ENCODE data around the gene CBARP. TPM values are rescaled to one million over a fixed set of nuclear protein-coding genes. Genes with fewer than 3 reads are reported as not detected.

CBARP gene
- total and polyA plus RNA-seq, 2 of the 13 experiments (the other 11 are each of a cell fraction or from before 2014, with no cell fraction given): 1.2 to 1.4 TPM

DNA sequence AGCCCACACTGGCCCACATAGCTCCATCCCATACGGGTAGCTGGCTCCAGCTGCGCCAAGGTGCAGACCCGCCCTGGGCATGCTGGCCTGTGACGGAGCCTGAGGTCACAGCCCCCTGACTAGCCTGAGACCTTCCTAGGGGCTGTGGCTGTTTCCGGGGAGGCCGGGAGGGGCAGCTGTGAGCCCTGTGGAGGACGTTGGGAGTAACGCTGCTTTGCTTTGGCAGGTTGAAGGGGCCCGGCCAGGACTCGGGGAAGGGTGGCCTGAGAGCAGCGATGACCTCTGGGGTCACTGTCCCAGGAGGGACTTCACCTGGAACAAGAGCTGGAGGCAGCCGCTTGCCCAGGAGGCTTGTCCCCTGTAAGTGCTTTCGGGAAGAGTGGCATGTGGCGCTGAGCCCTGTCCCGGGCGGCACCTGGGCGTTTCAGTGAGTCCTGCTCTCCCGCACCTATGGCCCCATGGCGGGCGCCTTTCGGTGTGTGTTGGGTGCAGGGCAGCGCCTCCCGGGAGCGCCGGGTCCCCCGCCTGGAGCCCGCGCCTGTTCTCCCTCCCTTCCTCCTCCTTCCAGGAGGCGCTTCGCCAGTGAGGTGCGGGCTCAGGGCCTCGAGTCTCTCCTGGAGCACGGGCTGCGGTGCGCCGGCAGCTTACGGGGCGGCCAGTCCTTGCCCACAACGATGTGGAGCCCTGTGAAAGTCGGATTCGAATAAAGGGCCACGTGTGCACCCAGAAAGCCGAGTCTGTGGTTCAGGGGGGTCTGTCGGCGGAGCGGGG, 36.5 kb upstream of the CBARP start (continued):
- TF ChIP-seq AGO2 (optimal IDR thresholded peaks at IDR 0.05; ENCODE audit: low read depth, low read length): peak; percentile 87
- no peak for TF ChIP-seq ZNF710 (CRISPR knock-in tag; IDR thresholded peaks at IDR 0.05; ENCODE audit: borderline replicate concordance)
- 0 out of 2 replicates have a peak, but pooled peaks have one; percentile 71 for TF ChIP-seq ZNF75D (CRISPR knock-in tag; IDR thresholded peaks at IDR 0.05; ENCODE audit: borderline replicate concordance)
- 0 out of 2 replicates have a peak, but pooled peaks have one; percentile 3 for TF ChIP-seq RAD21 (CRISPR knock-in tag; IDR thresholded peaks at IDR 0.05)
- TF ChIP-seq, protein P1, sequence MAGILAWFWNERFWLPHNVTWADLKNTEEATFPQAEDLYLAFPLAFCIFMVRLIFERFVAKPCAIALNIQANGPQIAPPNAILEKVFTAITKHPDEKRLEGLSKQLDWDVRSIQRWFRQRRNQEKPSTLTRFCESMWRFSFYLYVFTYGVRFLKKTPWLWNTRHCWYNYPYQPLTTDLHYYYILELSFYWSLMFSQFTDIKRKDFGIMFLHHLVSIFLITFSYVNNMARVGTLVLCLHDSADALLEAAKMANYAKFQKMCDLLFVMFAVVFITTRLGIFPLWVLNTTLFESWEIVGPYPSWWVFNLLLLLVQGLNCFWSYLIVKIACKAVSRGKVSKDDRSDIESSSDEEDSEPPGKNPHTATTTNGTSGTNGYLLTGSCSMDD (CRISPR knock-in tag; IDR thresholded peaks at IDR 0.05): no peak

DNA sequence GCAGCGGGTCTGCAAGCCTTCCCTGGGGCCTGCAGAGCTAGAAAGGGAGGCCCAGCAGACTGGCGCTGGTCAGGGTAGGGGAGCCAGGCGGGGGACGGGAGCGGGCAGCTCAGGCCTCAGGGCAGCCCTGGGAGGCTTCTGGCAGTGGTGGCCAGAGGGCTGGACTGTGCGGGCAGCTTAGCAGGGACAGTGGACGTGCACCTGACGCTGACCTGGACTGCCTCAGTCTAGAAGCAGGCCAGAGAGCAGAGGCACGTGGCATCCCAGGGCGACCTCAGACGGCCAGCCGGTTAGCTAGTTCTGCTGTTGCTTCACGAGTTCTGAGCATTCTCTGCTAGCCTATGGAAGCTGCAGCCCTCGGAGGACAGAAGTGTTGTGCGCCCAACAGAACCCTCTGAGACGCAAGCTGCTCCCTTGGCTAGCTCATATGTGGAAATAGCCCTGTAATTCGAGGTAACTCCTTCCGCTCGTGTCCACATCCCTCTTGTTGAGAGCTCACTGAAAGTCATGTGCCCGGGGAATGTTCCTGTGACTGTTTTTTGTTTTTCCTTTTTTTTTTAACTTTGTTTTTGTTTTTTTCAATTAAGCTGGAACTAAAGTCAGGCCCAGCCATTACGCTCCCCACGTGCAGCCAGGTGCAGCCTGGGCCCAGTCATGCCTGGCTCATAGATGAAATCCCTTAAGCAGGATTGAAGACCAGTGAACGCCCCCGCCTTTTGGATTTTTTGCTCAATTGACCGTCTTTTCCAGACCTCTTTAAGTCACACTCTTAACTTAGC, 35.6 kb upstream of the CBARP start:
- FAIRE-seq: no peak
- intact Hi-C loops (cut with micrococcal nuclease; ENCODE audit: unreplicated experiment): no loop called here
- H3K27me3 ChIP-seq (ENCODE audit: control insufficient read depth in 1 of 2, insufficient read depth in 2 of 2, low read length in 2 of 2): no peaks in the 10 kb centered on the region
- peaks cover 38% of the 10 kb centered on the region for H3K79me2 ChIP-seq (ENCODE audit: insufficient read depth, low read length)
- peaks cover 72% of the 10 kb centered on the region for H3K4me1 ChIP-seq (ENCODE audit: insufficient read depth, low read length)
- ChIA-PET POLR2A (interaction anchor here (0.6 to 4.2 kb wide), 11 partner anchors 8 to 176 kb away, joined by 3 to 41 read pairs (median 3); partner anchors contain the start of gene ATP5F1D), CTCF (ENCODE audit: low intra/inter-chr PET ratio, low total read pairs) (no interaction called here)
- ATAC-seq: no peak
- H3K27ac ChIP-seq (ENCODE audit: extremely low read length, insufficient read depth, low read length): no peak overlapping the region
- no peak for DNase-seq (ENCODE audit: low spot score)
- peaks cover 36% of the 10 kb centered on the region for H4K20me1 ChIP-seq (ENCODE audit: insufficient read depth, low read length)
- no peak overlapping the region for H3K4me2 ChIP-seq (ENCODE audit: low read depth, low read length)
- H3K9me3 ChIP-seq (ENCODE audit: low read length): no peaks in the 10 kb centered on the region
- in situ Hi-C loops (cut with HindIII; ENCODE audit: extremely low pct_ligation_motif_present, low pct_unique_long_range_greater_than_20kb): no loop called here
- no peak overlapping the region for H2AFZ ChIP-seq (ENCODE audit: low read length)
- 96% methylated on average over 14 of the region's 25 CpGs for WGBS (ENCODE audit: low lambda C conversion rate)
- no peak overlapping the region for H3K9ac ChIP-seq (ENCODE audit: insufficient read depth, low read depth, low read length)
- BruUV-seq (replicated peaks): no TSS peak
- no peak overlapping the region for H3K4me3 ChIP-seq (replicated peaks in 1 of 3; ENCODE audit: insufficient read depth in 1 of 3, low read depth in 2 of 3, low read length in 3 of 3)
- peaks cover 19 to 46% of the 10 kb centered on the region in 2 experiments for H3K36me3 ChIP-seq (replicated peaks in 1 of 2; ENCODE audit: control insufficient read depth in 1 of 2, insufficient read depth in 2 of 2, low read length in 2 of 2)
- no peak for TF ChIP-seq KDM5A (IDR thresholded peaks at IDR 0.05; ENCODE audit: borderline replicate concordance, low read length)
- TF ChIP-seq, protein P2, sequence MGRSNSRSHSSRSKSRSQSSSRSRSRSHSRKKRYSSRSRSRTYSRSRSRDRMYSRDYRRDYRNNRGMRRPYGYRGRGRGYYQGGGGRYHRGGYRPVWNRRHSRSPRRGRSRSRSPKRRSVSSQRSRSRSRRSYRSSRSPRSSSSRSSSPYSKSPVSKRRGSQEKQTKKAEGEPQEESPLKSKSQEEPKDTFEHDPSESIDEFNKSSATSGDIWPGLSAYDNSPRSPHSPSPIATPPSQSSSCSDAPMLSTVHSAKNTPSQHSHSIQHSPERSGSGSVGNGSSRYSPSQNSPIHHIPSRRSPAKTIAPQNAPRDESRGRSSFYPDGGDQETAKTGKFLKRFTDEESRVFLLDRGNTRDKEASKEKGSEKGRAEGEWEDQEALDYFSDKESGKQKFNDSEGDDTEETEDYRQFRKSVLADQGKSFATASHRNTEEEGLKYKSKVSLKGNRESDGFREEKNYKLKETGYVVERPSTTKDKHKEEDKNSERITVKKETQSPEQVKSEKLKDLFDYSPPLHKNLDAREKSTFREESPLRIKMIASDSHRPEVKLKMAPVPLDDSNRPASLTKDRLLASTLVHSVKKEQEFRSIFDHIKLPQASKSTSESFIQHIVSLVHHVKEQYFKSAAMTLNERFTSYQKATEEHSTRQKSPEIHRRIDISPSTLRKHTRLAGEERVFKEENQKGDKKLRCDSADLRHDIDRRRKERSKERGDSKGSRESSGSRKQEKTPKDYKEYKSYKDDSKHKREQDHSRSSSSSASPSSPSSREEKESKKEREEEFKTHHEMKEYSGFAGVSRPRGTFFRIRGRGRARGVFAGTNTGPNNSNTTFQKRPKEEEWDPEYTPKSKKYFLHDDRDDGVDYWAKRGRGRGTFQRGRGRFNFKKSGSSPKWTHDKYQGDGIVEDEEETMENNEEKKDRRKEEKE (IDR thresholded peaks at IDR 0.05): no peak
- TF ChIP-seq, protein P3, sequence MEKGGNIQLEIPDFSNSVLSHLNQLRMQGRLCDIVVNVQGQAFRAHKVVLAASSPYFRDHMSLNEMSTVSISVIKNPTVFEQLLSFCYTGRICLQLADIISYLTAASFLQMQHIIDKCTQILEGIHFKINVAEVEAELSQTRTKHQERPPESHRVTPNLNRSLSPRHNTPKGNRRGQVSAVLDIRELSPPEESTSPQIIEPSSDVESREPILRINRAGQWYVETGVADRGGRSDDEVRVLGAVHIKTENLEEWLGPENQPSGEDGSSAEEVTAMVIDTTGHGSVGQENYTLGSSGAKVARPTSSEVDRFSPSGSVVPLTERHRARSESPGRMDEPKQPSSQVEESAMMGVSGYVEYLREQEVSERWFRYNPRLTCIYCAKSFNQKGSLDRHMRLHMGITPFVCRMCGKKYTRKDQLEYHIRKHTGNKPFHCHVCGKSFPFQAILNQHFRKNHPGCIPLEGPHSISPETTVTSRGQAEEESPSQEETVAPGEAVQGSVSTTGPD (CRISPR knock-in tag; IDR thresholded peaks at IDR 0.05): no peak
- 0 out of 2 replicates have a peak, but pooled peaks have one; percentile 4 for TF ChIP-seq SALL1 (CRISPR knock-in tag; IDR thresholded peaks at IDR 0.05)
- no peak for TF ChIP-seq EEA1 (CRISPR knock-in tag; IDR thresholded peaks at IDR 0.05; ENCODE audit: borderline replicate concordance)
